Heart left ventricle (tissue), 16 donors: ENCODE data around the gene NEURL2. TPM values are rescaled to one million over a fixed set of nuclear protein-coding genes. Genes with fewer than 3 reads are reported as not detected.

Experiments
- ATAC-seq, 4 donors: fragments of 200-7000 bp; cut with Tn5 transposase; one replicate each; pipeline ENCODE4 v1.9.1; 2020 to 2022; ENCODE audit warnings: moderate library complexity in 4 of 4, mild to moderate bottlenecking in 3 of 4, moderate number of reproducible peaks in 1 of 4
- DNase-seq, 5 donors: peaks; one replicate each; pipeline ENCODE4 v3.0.0-alpha.2; 2020
- H3K27ac ChIP-seq, 12 donors: fragments of 200-600 bp; sonication (generic) in 4 of 12; one replicate each; pipeline versions ENCODE4 v1.5.0 to v1.8.0; 2016 to 2022; ENCODE audit warnings: mild to moderate bottlenecking in 2 of 12
- H3K27me3 ChIP-seq, 9 donors: fragments of 200-600 bp; sonication (generic) in 2 of 9; one replicate each; pipeline versions ENCODE4 v1.5.1 to v1.8.0; 2016 to 2022; ENCODE audit warnings: mild to moderate bottlenecking in 3 of 9
- H3K36me3 ChIP-seq, 9 donors: fragments of 200-600 bp; sonication (generic) in 2 of 9; one replicate each; pipeline versions ENCODE4 v1.5.0 to v1.8.0; 2018 to 2022; ENCODE audit warnings: mild to moderate bottlenecking in 2 of 9
- H3K4me1 ChIP-seq, 12 donors: fragments of 200-600 bp; sonication (generic) in 4 of 12; one replicate each; pipeline versions ENCODE4 v1.5.0 to v1.8.0; 2016 to 2022; ENCODE audit warnings: mild to moderate bottlenecking in 3 of 12
- H3K4me3 ChIP-seq, 12 donors: fragments of 200-600 bp; sonication (generic) in 4 of 12; one replicate each; pipeline versions ENCODE4 v1.5.0 to v1.8.0; 2017 to 2022; ENCODE audit warnings: mild to moderate bottlenecking in 9 of 12, moderate library complexity in 4 of 12
- H3K9me3 ChIP-seq, 12 donors: fragments of 200-600 bp; sonication (generic) in 4 of 12; one replicate each; pipeline versions ENCODE4 v1.5.0 to v1.8.0; 2016 to 2022; ENCODE audit warnings: mild to moderate bottlenecking in 1 of 12
- POLR2A ChIP-seq, 2 donors: fragments of 450-650 bp; IDR thresholded peaks; one replicate each; pipeline ENCODE4 v1.6.1; 2017; ENCODE audit warnings: antibody characterized with exemption in 2 of 2, mild to moderate bottlenecking in 2 of 2, moderate library complexity in 2 of 2
- WGBS, 4 donors: extraction: QIAGEN DNeasy Blood & Tissue Kit in 2 of 4; methylation state at CpG; one replicate each; pipeline versions ENCODE4 v1.1.5 to v1.1.7; 2013 to 2018; 5-methylcytosine and 5-hydroxymethylcytosine counted together
- intact Hi-C, 10 donors: fragments of 100-400 bp; cut with DNase I; formaldehyde crosslinking; loops; one replicate each; pipeline versions ENCODE4 v1.11.1 to v1.14.2; 2022
- polyA plus RNA-seq, 2 donors: library from polyadenylated mRNA; stranded (reverse); fragments of 200-250 nt; gene quantifications; one replicate each; pipeline ENCODE4 v1.2.3, GENCODE V29; 2013
- total RNA-seq, 9 donors: library from RNA; depleted of rRNA in 2 of 9; stranded (reverse); fragments of >200 nt in 2 of 9; fragmentation: NEBNext Ultra II Directional in 3 of 9; extraction: Animal tissue kit (Norgen Biotek cat#: 25700) in 3 of 9; gene quantifications; one replicate each; pipeline versions ENCODE4 v1.1.0 to v1.2.4, GENCODE V29; 2016 to 2023
- TF ChIP-seq, protein P1 (sequence below), 12 donors: fragments of 200-600 bp; sonication (generic) in 4 of 12; IDR thresholded peaks; one replicate each; pipeline versions ENCODE4 v1.5.0 to v1.8.0; 2018 to 2022; ENCODE audit warnings: antibody characterized with exemption in 12 of 12, mild to moderate bottlenecking in 5 of 12
- donor health status: ischemic (EF 13 %, LVEDD 7.1; RV severe dilation, severe dysfunction).
- donor health status: healthy with polysubstance abuse.
- donor health status: DM: no; HTN: yes; CAD: no.
- donor health status: DM: no; HTN: no; CAD: no.
- donor health status: ischemic (EF 25% LVEDD 6.9; RV normal size, moderate dysfunction).
- donor health status: ischemic (EF 25% LVEDD 5.7; RV mildly dilated, moderate dysfunction).
- donor health status: healthy.
- donor health status: DM: yes; HTN: yes; CAD: no.
- donor health status: ischemic (EF 35%, LVEDD 5.7; RV mildly dilated, moderate dysfunction).
- donor health status: nonischemic (EF 11% LVEDD 7.7; RV severe dilation, severe dysfunction).
- donor health status: DM: yes; HTN: yes; CAD: no.
- donor health status: PGD.
- donor health status: ischemic (EF 29% LVEDD 5.4; RV normal size, mild dysfunction).
- donor health status: nonischemic (EF 23%, LVEDD 6.1; RV moderate dilation, normal function).

Gene NEURL2
- total and polyA plus RNA-seq, 11 donors, result 3.0 to 14.8 (median 8.4) TPM

DNA sequence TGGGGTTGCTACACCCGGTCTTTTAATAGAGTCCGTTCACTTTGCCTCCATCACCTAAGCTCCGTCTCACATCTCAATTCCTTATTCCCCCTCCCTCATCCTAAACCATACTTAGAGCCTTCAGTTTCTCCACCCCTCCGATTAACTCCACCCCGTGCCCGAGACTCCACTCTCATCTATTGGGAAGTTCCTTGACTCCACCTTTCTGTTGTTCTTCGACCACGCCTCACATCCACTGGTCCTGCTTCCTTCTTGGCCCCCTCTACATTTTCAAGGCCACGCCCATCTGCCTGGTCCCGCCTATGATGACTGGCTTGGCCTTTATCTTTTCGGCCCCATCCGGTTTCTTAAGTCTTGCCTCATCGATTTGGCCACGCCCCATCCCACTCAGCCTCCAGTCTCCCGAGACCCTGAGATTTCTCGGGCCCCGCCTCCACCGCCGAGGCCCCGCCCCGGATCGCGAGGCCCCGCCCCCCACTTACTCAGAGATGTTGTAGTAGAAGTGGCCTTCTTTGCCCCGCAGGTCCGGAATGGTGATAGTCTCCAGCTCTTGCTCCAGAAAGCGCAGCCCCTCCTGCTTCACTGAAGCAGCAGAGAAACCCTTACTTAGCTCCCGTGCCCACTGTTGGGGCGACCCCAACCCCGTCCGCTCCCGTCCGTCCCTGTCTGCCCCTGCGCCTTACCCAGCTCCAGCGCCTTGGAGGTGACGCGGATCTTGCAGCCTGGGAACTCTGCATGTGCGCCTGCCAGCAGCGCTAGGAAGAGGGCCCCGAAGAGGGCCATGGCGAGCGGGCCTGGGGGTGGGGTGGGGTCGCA lies 19.9 kb upstream of the NEURL2 start:
- Histone ChIP-seq H3K36me3 (peaks cover 0 to 29% (median 8%) of the 10 kb centered on the region in 9 donors), H3K27ac (peak overlapping the region; percentile 42 to 91 (median 80)), H3K27me3 (peaks cover 0 to 5% (median 0%) of the 10 kb centered on the region in 9 donors), H3K9me3 (no peaks in the 10 kb centered on the region), H3K4me3 (peak overlapping the region; percentile 18 to 67 (median 60)), H3K4me1 (peaks cover 0 to 60% (median 18%) of the 10 kb centered on the region in 12 donors)
- peak in 1 of 2 donors; percentile 60 for TF ChIP-seq POLR2A (IDR thresholded peaks at IDR 0.05)
- TF ChIP-seq, protein P1, sequence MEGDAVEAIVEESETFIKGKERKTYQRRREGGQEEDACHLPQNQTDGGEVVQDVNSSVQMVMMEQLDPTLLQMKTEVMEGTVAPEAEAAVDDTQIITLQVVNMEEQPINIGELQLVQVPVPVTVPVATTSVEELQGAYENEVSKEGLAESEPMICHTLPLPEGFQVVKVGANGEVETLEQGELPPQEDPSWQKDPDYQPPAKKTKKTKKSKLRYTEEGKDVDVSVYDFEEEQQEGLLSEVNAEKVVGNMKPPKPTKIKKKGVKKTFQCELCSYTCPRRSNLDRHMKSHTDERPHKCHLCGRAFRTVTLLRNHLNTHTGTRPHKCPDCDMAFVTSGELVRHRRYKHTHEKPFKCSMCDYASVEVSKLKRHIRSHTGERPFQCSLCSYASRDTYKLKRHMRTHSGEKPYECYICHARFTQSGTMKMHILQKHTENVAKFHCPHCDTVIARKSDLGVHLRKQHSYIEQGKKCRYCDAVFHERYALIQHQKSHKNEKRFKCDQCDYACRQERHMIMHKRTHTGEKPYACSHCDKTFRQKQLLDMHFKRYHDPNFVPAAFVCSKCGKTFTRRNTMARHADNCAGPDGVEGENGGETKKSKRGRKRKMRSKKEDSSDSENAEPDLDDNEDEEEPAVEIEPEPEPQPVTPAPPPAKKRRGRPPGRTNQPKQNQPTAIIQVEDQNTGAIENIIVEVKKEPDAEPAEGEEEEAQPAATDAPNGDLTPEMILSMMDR (IDR thresholded peaks at IDR 0.05), result no peak
- DNase-seq (peak; percentile 96 to 97 (median 97)), ATAC-seq (peak; percentile 82 to 94 (median 92))
- 3 to 6% (median 4%) methylated on average over 33 to 43 of the region's 43 CpGs for WGBS, 4 donors
- intact Hi-C loops, result loop anchor here in 4 of 10 donors (1.0 to 2.0 kb wide), 3 partner anchors 23 to 60 kb away; partner anchors contain the start of gene PCIF1 (in 4 of the 4)

DNA sequence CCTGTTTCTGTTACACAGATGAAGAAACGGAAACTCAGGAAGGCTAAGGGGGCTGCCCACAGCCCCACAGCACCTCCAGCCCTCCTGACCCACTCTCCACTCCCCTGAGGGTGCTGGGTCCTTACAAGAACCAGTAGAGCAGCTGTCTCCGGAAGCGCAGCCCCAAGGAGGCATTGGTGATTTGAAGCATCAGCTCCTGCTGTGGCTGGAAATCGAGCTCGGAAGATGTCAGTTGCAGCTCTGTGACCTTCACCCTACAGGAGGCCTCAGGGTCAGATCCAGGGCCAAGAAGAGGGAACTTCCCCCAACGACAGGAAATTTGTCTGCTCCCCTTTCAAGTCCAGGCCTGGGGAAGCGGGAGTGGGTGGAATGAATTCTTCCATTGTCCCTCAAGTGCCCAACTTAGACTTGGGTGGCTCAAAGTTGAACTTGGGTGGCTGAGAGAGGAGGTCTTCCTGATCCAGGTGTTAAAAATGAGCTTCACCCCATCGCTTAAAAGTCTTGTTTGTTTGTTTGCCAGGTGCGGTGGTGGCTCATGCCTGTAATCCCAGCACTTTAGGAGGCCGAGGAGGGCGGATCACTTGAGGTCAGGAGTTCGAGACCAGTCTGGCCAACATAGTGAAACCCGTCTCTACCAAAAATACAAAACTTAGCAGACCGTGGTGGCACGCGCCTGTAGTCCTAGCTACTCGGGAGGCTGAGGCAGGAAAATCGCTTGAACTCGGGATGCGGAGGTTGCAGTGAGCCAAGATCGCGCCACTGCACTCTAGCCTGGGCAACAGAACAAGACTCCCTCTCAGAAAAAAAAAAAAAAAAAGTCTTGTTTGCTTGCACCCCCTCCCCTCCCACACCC lies 19.0 kb upstream of the NEURL2 start:
- H3K4me1 ChIP-seq, result peaks cover 0 to 54% (median 18%) of the 10 kb centered on the region in 12 donors
- H3K9me3 ChIP-seq, result no peaks in the 10 kb centered on the region
- DNase-seq (no peak), ATAC-seq (no peak)
- peak overlapping the region in 9 of 12 donors; percentile 9 to 65 (median 62) for H3K4me3 ChIP-seq
- H3K27ac ChIP-seq, result peak overlapping the region in 10 of 12 donors; percentile 25 to 91 (median 51)
- H3K27me3 ChIP-seq, result peaks cover 0 to 5% (median 0%) of the 10 kb centered on the region in 9 donors
- TF ChIP-seq, protein P1 (IDR thresholded peaks at IDR 0.05), result no peak
- TF ChIP-seq POLR2A (IDR thresholded peaks at IDR 0.05), result no peak
- WGBS, 4 donors, result 75 to 83% (median 79%) methylated on average over 21 to 22 of the region's 22 CpGs
- intact Hi-C loops, result loop anchor here in 1 of 10 donors (2.0 kb wide), 1 partner anchor 25 kb away; the partner anchor contains the start of gene PCIF1
- H3K36me3 ChIP-seq, result peaks cover 0 to 38% (median 10%) of the 10 kb centered on the region in 9 donors

DNA sequence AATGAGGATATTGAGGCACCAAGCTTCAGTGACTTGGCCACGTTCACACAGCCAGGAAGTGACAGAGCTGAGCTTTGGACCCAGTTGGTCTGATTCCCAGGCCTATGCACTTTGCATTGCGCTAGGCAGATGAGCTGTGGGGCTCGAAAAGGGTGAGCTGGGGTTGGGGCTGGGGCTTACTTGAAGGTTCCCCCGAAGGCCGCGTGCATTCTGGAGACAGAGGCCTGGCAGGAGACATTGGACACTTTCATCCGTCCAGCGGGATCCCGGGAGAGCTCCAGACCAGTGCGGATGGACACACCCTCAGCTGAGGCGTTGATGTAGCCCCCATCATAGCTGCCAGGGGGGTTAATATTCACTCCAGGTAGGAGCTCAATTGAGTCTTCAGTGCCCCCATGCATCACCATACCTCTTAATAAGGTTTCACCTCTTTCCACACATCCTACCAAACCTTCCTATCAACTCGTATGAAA lies 18.4 kb upstream of the NEURL2 start:
- Histone ChIP-seq H3K4me3 (peak overlapping the region in 1 of 12 donors; percentile 58), H3K27me3 (peaks cover 0 to 5% (median 0%) of the 10 kb centered on the region in 9 donors), H3K9me3 (no peaks in the 10 kb centered on the region), H3K4me1 (peaks cover 0 to 48% (median 18%) of the 10 kb centered on the region in 12 donors), H3K36me3 (peaks cover 0 to 44% (median 17%) of the 10 kb centered on the region in 9 donors), H3K27ac (peak overlapping the region in 1 of 12 donors; percentile 42)
- TF ChIP-seq, protein P1 (IDR thresholded peaks at IDR 0.05), result no peak
- TF ChIP-seq POLR2A (IDR thresholded peaks at IDR 0.05), result no peak
- ATAC-seq, result no peak
- DNase-seq, result no peak
- intact Hi-C loops, result no loop called here
- 84 to 93% (median 91%) methylated on average over 11 to 12 of the region's 12 CpGs for WGBS, 4 donors
